Tibial artery (tissue), 4 donors: ENCODE measurements around the gene TIAM2.

Experiments
- DNase-seq, 2 donors: peaks; one replicate each; pipeline ENCODE4 v3.0.0-alpha.2; 2019
- H3K27ac ChIP-seq, 2 donors: fragments of 200-600 bp; sonication (generic) in 1 of 2; 1 replicate in 1 of 2; 2 replicates in 1 of 2; pipeline ENCODE4 v1.5.1; 2018 to 2019; ENCODE audit warnings: mild to moderate bottlenecking in 1 of 2
- H3K27me3 ChIP-seq, 2 donors: fragments of 200-600 bp; sonication (generic) in 1 of 2; one replicate each; pipeline versions ENCODE4 v1.5.1 to v1.6.0; 2016 to 2019
- H3K36me3 ChIP-seq, 3 donors: fragments of 200-600 bp; sonication (generic) in 2 of 3; one replicate each; pipeline ENCODE4 v1.5.1; 2016 to 2019; ENCODE audit warnings: mild to moderate bottlenecking in 2 of 3
- H3K4me1 ChIP-seq, 4 donors: fragments of 200-600 bp; sonication (generic) in 2 of 4; 1 replicate in 3 of 4; 2 replicates in 1 of 4; pipeline ENCODE4 v1.5.1; 2016 to 2019
- H3K4me3 ChIP-seq, 2 donors: fragments of 200-600 bp; sonication (generic) in 1 of 2; 1 replicate in 1 of 2; 2 replicates in 1 of 2; pipeline ENCODE4 v1.5.1; 2018 to 2019; ENCODE audit warnings: mild to moderate bottlenecking in 2 of 2
- H3K9me3 ChIP-seq, 3 donors: fragments of 200-600 bp; sonication (generic) in 1 of 3; one replicate each; pipeline ENCODE4 v1.5.1; 2016 to 2019
- intact Hi-C: fragments of 100-400 bp; cut with DNase I; formaldehyde crosslinking; loops from one replicate; pipeline ENCODE4 v1.15.0; 2023; ENCODE audit warnings: low total_unique reads
- TF ChIP-seq, protein P1 (sequence below), 2 experiments: fragments of 200-600 bp in 1 of 2; fragments of 450-650 bp in 1 of 2; IDR thresholded peaks; one replicate each; pipeline ENCODE4 v1.5.1; 2017 to 2019; ENCODE audit warnings: antibody characterized with exemption in 2 of 2, mild to moderate bottlenecking in 1 of 2, moderate library complexity in 1 of 2

The TIAM2 gene

DNA sequence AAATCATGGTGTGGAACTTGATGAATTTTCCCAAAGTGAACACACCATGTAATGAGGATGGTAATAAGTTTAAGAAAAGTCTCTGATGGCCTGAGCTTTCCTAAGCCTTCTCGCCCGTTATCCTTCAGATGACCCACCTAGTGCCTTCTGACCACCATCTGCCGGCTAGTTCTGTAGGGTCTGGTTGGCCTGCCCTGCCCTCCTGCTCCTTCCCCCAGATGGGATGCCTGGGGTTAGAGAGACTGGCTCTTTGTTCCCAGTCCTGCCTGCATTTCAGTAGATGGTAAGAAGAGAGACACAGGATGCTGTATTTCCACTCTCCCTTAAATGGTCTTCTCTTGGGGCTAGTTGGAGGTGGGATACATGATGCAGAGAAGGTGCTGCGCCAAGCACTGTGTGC is 43.0 kb downstream of the TIAM2 start:
- H3K27me3 ChIP-seq, result no peaks in the 10 kb centered on the region
- no peak for DNase-seq
- intact Hi-C loops, result no loop called here
- peaks cover 0 to 18% (median 13%) of the 10 kb centered on the region in 4 donors for H3K4me1 ChIP-seq
- no peak overlapping the region for H3K4me3 ChIP-seq
- H3K27ac ChIP-seq, result no peak overlapping the region
- H3K9me3 ChIP-seq, result no peaks in the 10 kb centered on the region
- TF ChIP-seq, protein P1, sequence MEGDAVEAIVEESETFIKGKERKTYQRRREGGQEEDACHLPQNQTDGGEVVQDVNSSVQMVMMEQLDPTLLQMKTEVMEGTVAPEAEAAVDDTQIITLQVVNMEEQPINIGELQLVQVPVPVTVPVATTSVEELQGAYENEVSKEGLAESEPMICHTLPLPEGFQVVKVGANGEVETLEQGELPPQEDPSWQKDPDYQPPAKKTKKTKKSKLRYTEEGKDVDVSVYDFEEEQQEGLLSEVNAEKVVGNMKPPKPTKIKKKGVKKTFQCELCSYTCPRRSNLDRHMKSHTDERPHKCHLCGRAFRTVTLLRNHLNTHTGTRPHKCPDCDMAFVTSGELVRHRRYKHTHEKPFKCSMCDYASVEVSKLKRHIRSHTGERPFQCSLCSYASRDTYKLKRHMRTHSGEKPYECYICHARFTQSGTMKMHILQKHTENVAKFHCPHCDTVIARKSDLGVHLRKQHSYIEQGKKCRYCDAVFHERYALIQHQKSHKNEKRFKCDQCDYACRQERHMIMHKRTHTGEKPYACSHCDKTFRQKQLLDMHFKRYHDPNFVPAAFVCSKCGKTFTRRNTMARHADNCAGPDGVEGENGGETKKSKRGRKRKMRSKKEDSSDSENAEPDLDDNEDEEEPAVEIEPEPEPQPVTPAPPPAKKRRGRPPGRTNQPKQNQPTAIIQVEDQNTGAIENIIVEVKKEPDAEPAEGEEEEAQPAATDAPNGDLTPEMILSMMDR (IDR thresholded peaks at IDR 0.05), result no peak
- no peaks in the 10 kb centered on the region for H3K36me3 ChIP-seq

DNA sequence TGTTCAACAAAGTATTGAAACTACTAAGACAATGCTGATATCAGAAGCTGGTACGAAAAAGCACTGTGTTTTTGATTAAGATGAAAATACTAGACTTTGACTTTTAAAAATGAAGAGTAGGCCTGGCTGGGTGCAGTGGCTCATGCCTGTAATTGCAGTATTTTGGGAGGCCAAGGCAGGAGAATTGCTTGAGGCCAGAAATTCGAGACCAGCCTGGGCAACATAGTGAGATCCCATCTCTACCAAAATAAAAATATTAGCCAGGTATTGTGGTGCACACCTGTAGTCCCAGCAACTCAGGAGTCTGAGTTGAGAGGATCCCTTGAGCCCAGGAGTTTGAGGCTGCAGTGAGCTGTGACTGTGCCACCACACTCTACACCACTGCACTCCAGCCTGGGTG is 43.4 kb downstream of the TIAM2 start:
- no peak for DNase-seq

DNA sequence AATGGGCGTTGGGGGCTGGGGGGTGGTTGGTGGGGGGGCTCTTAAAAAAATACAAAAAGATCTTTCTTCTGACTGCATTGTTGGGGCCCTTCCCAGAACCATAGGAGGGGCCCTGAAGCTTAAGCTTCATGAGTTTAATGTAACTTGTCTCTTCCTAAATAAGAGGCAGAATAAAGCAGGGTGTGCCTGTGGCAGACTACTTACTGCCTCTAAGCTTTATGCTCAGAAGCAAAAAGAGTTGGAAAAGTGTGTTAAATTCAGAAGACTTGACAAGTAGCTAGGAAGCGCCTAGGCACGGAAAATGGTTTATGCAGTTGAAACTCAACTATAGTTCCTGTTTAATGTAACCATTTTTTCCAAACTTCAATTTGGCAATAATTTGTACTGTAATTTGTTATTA is 44.5 kb downstream of the TIAM2 start:
- Histone ChIP-seq H3K36me3 (no peaks in the 10 kb centered on the region), H3K27ac (no peak overlapping the region), H3K9me3 (no peaks in the 10 kb centered on the region), H3K27me3 (no peaks in the 10 kb centered on the region), H3K4me1 (peaks cover 0 to 18% (median 13%) of the 10 kb centered on the region in 4 donors), H3K4me3 (no peak overlapping the region)
- TF ChIP-seq, protein P1 (IDR thresholded peaks at IDR 0.05), result no peak
- intact Hi-C loops, result no loop called here
- DNase-seq, result no peak

More for the DNA sequence above, 43.4 kb downstream of the TIAM2 start:
- H3K36me3 ChIP-seq, result no peaks in the 10 kb centered on the region
- no peaks in the 10 kb centered on the region for H3K9me3 ChIP-seq
- peaks cover 0 to 18% (median 13%) of the 10 kb centered on the region in 4 donors for H3K4me1 ChIP-seq
- intact Hi-C loops, result no loop called here
- TF ChIP-seq, protein P1 (IDR thresholded peaks at IDR 0.05), result no peak
- H3K4me3 ChIP-seq, result no peak overlapping the region
- no peak overlapping the region for H3K27ac ChIP-seq
- H3K27me3 ChIP-seq, result no peaks in the 10 kb centered on the region

DNA sequence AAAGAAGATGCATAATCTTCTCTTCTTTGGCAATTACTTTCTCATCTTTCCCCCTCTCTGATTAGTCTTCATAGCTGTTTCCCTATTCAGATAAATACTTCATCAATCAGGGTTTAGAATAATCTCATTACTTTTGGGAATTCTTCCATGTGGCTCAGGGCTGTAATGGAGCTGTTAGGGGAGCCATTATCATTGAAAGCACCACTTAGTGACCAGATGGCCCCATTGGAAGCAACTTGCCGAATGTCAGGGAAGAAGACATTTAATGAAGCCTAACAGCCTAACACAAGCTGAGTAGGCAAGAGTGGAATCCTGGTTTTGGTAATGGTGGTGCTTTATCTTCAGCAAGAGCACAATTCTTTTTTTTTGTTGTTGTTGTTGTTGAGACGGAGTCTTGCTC is 45.0 kb downstream of the TIAM2 start:
- Histone ChIP-seq H3K9me3 (no peaks in the 10 kb centered on the region), H3K36me3 (no peaks in the 10 kb centered on the region), H3K27me3 (no peaks in the 10 kb centered on the region), H3K4me1 (peaks cover 0 to 18% (median 13%) of the 10 kb centered on the region in 4 donors), H3K27ac (no peak overlapping the region), H3K4me3 (no peak overlapping the region)
- intact Hi-C loops, result no loop called here
- no peak for DNase-seq
- TF ChIP-seq, protein P1 (IDR thresholded peaks at IDR 0.05), result no peak

- Histone ChIP-seq H3K4me3 (no peak overlapping the region), H3K27me3 (no peaks in the 10 kb centered on the region), H3K36me3 (no peaks in the 10 kb centered on the region), H3K27ac (peak overlapping the region; percentile 32 to 51), H3K9me3 (no peaks in the 10 kb centered on the region), H3K4me1 (peaks cover 0 to 18% (median 13%) of the 10 kb centered on the region in 4 donors)
- TF ChIP-seq, protein P1 (IDR thresholded peaks at IDR 0.05), result no peak
- intact Hi-C loops, result no loop called here
- DNase-seq, result no peak
These were observed 46.0 kb downstream of the TIAM2 start for GRCh38 chr6:155040901-155041650.
